Fibroblast of villous mesenchyme (primary cell): ENCODE data around the gene CBX5. TPM values are rescaled to one million over a fixed set of nuclear protein-coding genes. Genes with fewer than 3 reads are reported as not detected.
A peak's percentile ranks its signal among the peaks of the same experiment; 100 is the strongest.
"Not testable (repeated sequence)": the region's sequence is repeated elsewhere in the genome, so short reads cannot be mapped to it uniquely, and the experiment has no call there.

ENCODE experiments used
- DNase-seq: peaks from one replicate; pipeline ENCODE4 v3.0.0-alpha.2; 2010; ENCODE audit warnings: low read depth
- H3K4me3 ChIP-seq: 2 replicates; pipeline ENCODE4 v1.5.1; 2011; ENCODE audit warnings: low read depth, mild to moderate bottlenecking, low read length
- total RNA-seq: library from RNA; depleted of rRNA; stranded (reverse); fragments of >200 nt; gene quantifications from 2 replicates; pipeline ENCODE4 v1.2.3, GENCODE V29; 2012
- TF ChIP-seq, protein P1 (sequence below): IDR thresholded peaks from 2 replicates; pipeline ENCODE4 v1.5.1; 2012; ENCODE audit warnings: low read depth, mild to moderate bottlenecking, low read length; ENCODE audit not compliant: insufficient read depth

CBX5 gene
- total RNA-seq = 50.9 and 68.7 TPM in 2 replicates

DNA sequence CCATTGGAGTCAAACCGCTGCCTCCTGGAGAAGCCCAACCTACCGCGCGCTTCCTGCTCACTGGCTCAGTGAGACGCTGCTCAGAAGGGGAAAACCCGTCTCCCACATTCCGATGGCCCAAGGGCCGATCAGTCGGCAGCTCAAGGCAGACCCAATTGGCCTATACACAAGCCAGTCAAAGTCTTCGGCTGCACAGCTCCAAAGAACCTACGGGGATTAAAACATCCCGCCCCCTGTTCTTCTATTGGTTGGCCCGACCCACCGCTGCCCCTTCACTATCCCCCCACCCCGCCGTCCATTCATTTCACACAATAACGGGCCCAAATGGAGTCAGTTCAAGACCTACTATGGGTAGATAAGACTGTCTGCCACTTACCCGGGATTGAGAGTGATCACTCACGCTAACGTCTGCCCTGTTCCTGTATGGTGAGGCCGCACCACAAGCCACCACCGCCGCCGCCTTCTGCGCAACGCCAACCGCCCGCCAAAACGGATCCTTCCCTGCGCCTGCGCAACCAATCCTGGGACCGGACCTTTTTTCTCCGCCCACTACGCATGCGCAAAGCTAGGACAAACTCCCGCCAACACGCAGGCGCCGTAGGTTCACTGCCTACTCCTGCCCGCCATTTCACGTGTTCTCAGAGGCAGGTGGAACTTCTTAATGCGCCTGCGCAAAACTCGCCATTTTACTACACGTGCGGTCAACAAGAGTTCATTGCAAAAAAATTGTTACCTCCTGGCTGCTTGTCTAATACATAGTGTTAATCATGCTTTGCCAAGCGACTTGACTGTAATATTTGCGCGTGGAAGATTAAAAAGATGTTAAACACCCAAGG is at the start of gene CBX5:
Gene CBX5 (minus strand): TSS at position 491 of the 836 bp plus-strand sequence. CDS start 22,472 bp downstream, outside the sequence.
- DNase-seq = peak; percentile 100
- H3K4me3 ChIP-seq = peak within 1 kb of the TSS; percentile 99
- TF ChIP-seq, protein P1, sequence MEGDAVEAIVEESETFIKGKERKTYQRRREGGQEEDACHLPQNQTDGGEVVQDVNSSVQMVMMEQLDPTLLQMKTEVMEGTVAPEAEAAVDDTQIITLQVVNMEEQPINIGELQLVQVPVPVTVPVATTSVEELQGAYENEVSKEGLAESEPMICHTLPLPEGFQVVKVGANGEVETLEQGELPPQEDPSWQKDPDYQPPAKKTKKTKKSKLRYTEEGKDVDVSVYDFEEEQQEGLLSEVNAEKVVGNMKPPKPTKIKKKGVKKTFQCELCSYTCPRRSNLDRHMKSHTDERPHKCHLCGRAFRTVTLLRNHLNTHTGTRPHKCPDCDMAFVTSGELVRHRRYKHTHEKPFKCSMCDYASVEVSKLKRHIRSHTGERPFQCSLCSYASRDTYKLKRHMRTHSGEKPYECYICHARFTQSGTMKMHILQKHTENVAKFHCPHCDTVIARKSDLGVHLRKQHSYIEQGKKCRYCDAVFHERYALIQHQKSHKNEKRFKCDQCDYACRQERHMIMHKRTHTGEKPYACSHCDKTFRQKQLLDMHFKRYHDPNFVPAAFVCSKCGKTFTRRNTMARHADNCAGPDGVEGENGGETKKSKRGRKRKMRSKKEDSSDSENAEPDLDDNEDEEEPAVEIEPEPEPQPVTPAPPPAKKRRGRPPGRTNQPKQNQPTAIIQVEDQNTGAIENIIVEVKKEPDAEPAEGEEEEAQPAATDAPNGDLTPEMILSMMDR = no peak

DNA sequence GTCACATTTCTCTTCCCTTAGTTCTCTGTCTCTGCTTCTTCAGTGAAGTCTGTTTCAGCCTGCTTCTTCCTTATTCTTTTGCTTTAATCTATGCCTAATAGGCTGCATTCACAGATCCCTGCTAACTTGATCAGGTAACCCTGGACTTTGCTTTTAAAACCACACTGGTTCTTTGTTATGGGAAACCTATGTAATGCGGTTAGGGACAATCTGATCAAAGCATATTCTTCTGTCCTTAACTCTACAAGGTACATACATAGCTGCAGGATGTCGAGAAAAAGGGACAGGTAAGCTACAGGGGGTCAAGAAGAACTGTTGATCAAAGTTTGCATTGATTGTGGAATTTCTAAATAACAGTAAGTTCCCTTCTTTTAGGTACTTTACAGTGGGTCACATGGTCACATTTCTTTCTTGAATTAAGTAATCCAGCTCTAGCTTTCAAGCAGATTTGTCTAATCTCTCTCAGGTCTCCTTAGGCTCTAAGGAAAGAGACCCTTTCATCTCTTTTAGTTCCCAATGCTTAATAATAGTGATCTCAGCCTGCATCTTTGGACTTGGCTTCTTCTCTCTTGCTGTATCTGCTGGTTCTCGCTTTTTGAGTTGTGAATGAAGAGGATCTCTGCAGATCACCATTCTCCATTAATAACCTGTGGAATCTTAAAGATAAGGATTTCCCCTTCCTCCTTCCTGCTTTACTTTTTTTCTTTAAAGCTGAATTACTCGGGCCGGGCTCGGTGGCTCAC is 48.8 kb upstream of the CBX5 start:
- TF ChIP-seq, protein P1 = no peak
- no peak overlapping the region for H3K4me3 ChIP-seq
- DNase-seq = no peak

DNA sequence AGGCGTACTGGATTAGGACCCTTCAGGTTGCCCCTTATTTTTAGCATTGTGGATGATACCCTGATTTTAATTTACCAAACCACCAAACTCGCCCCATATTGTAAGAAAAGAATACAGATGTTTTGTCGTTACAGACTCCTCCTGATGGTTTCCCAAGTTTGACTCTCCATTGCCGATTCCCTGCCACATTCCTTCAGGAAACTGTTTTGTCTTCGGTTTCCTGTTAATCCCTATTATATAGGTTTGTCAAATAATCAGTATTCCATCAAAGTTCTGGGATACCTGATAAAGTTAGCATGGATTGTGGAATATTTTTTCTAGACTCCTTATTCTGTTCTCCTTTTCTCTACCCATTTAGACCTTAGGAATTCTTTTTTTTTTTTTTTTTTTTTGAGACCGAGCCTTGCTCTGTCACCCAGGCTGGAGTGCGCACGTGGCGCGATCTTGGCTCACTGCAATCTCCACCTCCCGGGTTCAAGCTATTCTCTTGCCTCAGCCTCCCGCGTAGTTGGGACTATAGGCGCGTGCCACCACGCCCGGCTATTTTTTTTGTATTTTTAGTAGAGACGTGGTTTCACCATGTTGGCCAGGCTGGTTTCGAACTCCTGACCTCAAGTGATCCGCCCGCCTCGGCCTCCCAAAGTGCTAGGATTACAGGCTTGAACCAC is 45.7 kb upstream of the CBX5 start:
- H3K4me3 ChIP-seq = peak overlapping the region; percentile 98
- DNase-seq = not testable (repeated sequence)

DNA sequence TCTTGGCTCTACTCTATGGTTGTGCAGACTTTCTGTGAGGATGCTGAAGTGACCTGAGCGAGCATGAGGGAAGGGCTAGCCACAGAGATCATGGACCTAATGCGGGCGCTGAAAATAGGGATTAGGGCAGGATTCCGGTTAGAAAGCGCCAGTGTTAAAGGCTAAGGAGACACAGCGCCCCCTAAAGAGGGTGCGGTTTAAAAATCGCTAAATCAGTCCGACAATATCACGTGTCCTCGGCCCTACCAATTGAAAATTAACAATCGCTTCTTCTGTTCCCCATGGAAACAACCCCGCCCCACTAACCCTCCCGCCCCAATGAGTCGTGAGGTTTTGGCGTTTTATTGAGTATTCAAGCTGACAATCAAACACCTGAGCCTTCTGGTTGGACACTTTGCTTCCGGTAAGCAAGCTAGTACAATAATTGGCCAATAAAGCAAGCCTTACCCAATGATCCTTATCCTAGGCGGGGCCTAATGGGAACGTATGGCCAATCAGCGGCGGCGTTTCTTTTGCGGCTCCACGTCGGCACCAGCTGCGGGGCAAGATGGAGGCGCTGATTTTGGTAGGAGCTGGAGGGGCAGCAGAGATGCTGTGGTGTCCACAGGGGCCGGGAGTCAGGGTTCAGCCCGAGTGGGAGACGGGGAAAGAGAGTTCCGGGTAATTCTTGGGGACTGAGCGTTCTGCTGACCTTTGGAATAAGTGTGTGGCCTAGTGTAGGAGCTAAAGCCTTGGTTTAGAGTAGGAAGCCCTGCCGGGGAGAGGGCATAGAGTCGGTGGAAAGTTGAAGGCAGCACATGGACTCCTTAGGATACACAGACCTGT is 44.9 kb upstream of the CBX5 start, which contains the start of gene COPZ1:
Gene COPZ1 (plus strand): TSS at position 515 of the 825 bp plus-strand sequence. CDS start 33 bp downstream, at position 548.
- DNase-seq = peak; percentile 100
- TF ChIP-seq, protein P1 = peak; percentile 70
- peak within 1 kb of the TSS; percentile 98 for H3K4me3 ChIP-seq

DNA sequence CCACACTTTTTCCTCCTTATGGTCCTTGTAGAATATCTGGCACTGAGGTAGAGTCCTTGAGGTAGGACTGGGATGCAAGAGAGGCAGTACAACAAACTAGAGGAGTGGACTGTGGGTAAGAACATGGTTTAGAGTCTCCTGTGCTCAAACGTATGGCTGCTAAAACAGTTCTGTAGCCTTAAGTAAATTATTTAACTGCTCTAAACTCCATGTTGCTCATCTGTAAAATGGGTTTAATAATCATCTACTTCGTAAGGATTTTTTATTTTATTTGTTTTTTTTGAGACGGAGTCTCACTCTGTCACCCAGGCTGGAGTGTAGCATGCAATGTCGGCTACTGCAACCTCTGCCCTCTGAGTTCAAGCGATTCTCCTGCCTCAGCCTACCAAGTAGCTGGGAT is 41.4 kb upstream of the CBX5 start:
- no peak for DNase-seq
- no peak overlapping the region for H3K4me3 ChIP-seq
- TF ChIP-seq, protein P1 = no peak

DNA sequence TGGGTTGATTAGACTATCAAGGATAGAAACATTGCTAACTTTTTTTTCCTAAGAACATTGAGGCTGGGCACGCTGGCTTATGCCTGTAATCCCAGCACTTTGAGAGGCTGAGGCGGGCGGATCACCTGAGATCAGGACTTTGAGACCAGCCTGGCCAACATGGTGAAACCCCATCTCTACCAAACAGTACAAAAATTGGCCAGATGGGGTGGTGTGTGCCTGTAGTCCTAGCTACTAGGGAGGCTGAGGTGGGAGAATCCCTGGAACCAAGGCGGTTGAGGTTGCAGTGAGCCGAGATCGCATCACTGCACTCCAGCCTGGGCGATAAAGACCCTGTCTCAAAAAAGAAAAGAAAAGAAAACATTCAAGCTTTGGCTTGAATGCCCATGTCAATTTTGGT is 32.4 kb upstream of the CBX5 start:
- not testable (repeated sequence) for H3K4me3 ChIP-seq, DNase-seq

DNA sequence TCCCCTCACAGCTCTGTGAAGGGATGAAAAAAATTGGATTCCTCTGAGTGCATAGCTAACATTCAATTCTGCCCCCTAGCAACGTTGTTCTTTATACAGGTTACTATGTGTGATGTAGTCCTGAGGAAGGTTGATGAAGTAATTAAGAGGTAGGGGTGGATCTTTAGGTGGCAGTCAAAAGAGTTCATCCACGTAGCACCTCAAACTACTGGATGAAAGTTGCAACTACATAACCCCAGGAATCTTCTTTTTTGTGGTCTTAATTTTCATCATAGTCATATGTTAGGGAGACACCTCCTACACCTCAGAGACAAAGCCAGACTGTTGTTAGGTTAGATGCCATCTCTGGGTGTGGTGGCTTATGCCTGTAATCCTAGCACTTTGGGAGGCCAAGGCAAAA is 31.1 kb upstream of the CBX5 start:
- TF ChIP-seq, protein P1 = no peak
- no peak overlapping the region for H3K4me3 ChIP-seq
- no peak for DNase-seq
